H1 (cell line): ENCODE measurements around the gene TCEAL1. TPM values are rescaled to one million over a fixed set of nuclear protein-coding genes. Genes with fewer than 3 reads are reported as not detected.

ENCODE experiments used
- CTCF ChIA-PET: fragments of 300-600 bp; sonication (Branson Sonifier 250); formaldehyde crosslinking; loops from one replicate; lab custom pipeline; 2021; ENCODE audit not compliant: partially characterized antibody; lab: Charles Lee
- POLR2A ChIA-PET: fragments of 300-600 bp; sonication (Branson Sonifier 250); formaldehyde crosslinking; loops from one replicate; lab custom pipeline; 2021; ENCODE audit warnings: inconsistent platforms; ENCODE audit not compliant: partially characterized antibody; lab: Charles Lee
- DNase-seq, 2 experiments: peaks; one replicate each; pipeline versions ENCODE4 v3.0.0 to v3.0.0-alpha.2; 2010 to 2022; ENCODE audit warnings: low spot score in 2 of 2, low read depth in 1 of 2, mixed read lengths in 1 of 2
- FAIRE-seq: peaks from 2 replicates; lab custom pipeline; 2011; peaks lifted over from hg19 to GRCh38; lab: Jason Lieb, UNC
- H2AFZ ChIP-seq: 2 replicates; pipeline ENCODE4 v1.8.1; 2012; ENCODE audit warnings: low read length, inconsistent platforms
- H2AK5ac ChIP-seq: 2 replicates; pipeline ENCODE4 v1.6.1; 2013; ENCODE audit warnings: low read depth, low read length
- H2BK120ac ChIP-seq: replicated peaks from 2 replicates; pipeline ENCODE3; 2013; ENCODE audit warnings: low read depth, low read length, inconsistent platforms
- H2BK12ac ChIP-seq: 2 replicates; pipeline ENCODE4 v1.6.1; 2013; ENCODE audit warnings: low read depth, low read length
- H2BK15ac ChIP-seq: 2 replicates; pipeline ENCODE4 v1.6.1; 2013; ENCODE audit warnings: low read length
- H2BK20ac ChIP-seq: 2 replicates; pipeline ENCODE4 v1.6.1; 2013; ENCODE audit warnings: low read length
- H2BK5ac ChIP-seq: 2 replicates; pipeline ENCODE4 v1.6.1; 2013; ENCODE audit warnings: low read depth, low read length
- H3K14ac ChIP-seq: 2 replicates; pipeline ENCODE4 v1.6.1; 2013; ENCODE audit warnings: inconsistent platforms; ENCODE audit not compliant: insufficient read length
- H3K18ac ChIP-seq: 2 replicates; pipeline ENCODE4 v1.6.1; 2013; ENCODE audit warnings: low read length; ENCODE audit errors: extremely low read depth
- H3K23ac ChIP-seq: 2 replicates; pipeline ENCODE4 v1.6.1; 2013; ENCODE audit warnings: inconsistent platforms; ENCODE audit not compliant: insufficient read length
- H3K23me2 ChIP-seq: 2 replicates; pipeline ENCODE4 v1.6.1; 2013; ENCODE audit warnings: low read depth, low read length
- H3K27ac ChIP-seq: 2 replicates; pipeline ENCODE4 v1.6.1; 2011; ENCODE audit warnings: low read depth, low read length, inconsistent platforms
- H3K27me3 ChIP-seq, 4 experiments: replicated peaks in 1 of 4; 1 replicate in 1 of 4; 2 replicates in 3 of 4; pipeline versions ENCODE4 v1.6.1 to v1.8.1; 2011 to 2013; ENCODE audit warnings: low read length in 3 of 4, mild to moderate bottlenecking in 3 of 4, inconsistent platforms in 2 of 4, mixed read lengths in 2 of 4, moderate library complexity in 1 of 4; ENCODE audit not compliant: control insufficient read depth in 3 of 4, insufficient read depth in 3 of 4; ENCODE audit errors: extremely low read depth in 1 of 4
- H3K36me3 ChIP-seq, 4 experiments: 2 replicates each; pipeline versions ENCODE4 v1.6.1 to v1.8.1; 2011 to 2013; ENCODE audit warnings: mild to moderate bottlenecking in 4 of 4, low read length in 3 of 4, moderate library complexity in 2 of 4, control low read depth in 1 of 4, inconsistent platforms in 1 of 4; ENCODE audit not compliant: insufficient read depth in 4 of 4, control insufficient read depth in 2 of 4
- H3K4ac ChIP-seq: replicated peaks from 2 replicates; pipeline ENCODE3; 2013; ENCODE audit warnings: low read length, low read depth, mixed read lengths, inconsistent platforms; ENCODE audit not compliant: insufficient read length
- H3K4me1 ChIP-seq, 4 experiments: replicated peaks in 1 of 4; 1 replicate in 1 of 4; 2 replicates in 3 of 4; pipeline versions ENCODE4 v1.6.1 to v1.8.1; 2011 to 2013; ENCODE audit warnings: low read length in 3 of 4, inconsistent platforms in 2 of 4, mixed read lengths in 1 of 4; ENCODE audit not compliant: insufficient read depth in 4 of 4, control insufficient read depth in 3 of 4
- H3K4me2 ChIP-seq, 2 experiments: 2 replicates each; pipeline versions ENCODE4 v1.6.1 to v1.8.1; 2011 to 2013; ENCODE audit warnings: low read depth in 2 of 2, low read length in 2 of 2, control low read depth in 1 of 2, inconsistent platforms in 1 of 2, mild to moderate bottlenecking in 1 of 2; ENCODE audit not compliant: insufficient read depth in 1 of 2
- H3K4me3 ChIP-seq, 4 experiments: fragments of 200-600, 300-600 bp in 1 of 4; sonication (generic), shearing (Covaris generic), sonication (Bioruptor Twin) in 1 of 4; 2 replicates each; pipeline versions ENCODE4 v1.5.1 to v1.8.1; 2011 to 2016; ENCODE audit warnings: low read length in 4 of 4, low read depth in 3 of 4, control low read depth in 2 of 4, inconsistent platforms in 2 of 4, mild to moderate bottlenecking in 2 of 4, mixed read lengths in 1 of 4, moderate library complexity in 1 of 4; ENCODE audit not compliant: insufficient read depth in 2 of 4; ENCODE audit errors: extremely low read depth in 1 of 4
- H3K56ac ChIP-seq: replicated peaks from 2 replicates; pipeline ENCODE3; 2013; ENCODE audit warnings: low read depth, mild to moderate bottlenecking, mixed read lengths, low read length, inconsistent platforms; ENCODE audit not compliant: insufficient read length
- H3K79me1 ChIP-seq: 2 replicates; pipeline ENCODE4 v1.6.1; 2013; ENCODE audit warnings: low read depth, low read length, control low read depth
- H3K79me2 ChIP-seq, 2 experiments: 2 replicates each; pipeline versions ENCODE4 v1.6.1 to v1.8.1; 2012 to 2013; ENCODE audit warnings: low read length in 2 of 2, mild to moderate bottlenecking in 2 of 2, inconsistent platforms in 1 of 2; ENCODE audit not compliant: insufficient read depth in 2 of 2, control insufficient read depth in 1 of 2
- H3K9ac ChIP-seq, 4 experiments: replicated peaks in 1 of 4; 1 replicate in 1 of 4; 2 replicates in 3 of 4; pipeline versions ENCODE4 v1.6.1 to v1.8.1; 2011 to 2013; ENCODE audit warnings: low read depth in 3 of 4, low read length in 3 of 4, control low read depth in 2 of 4, mild to moderate bottlenecking in 2 of 4, moderate library complexity in 2 of 4, inconsistent platforms in 1 of 4; ENCODE audit errors: extremely low read depth in 1 of 4
- H3K9me3 ChIP-seq, 2 experiments: 2 replicates each; pipeline versions ENCODE4 v1.6.1 to v1.8.1; 2012 to 2013; ENCODE audit warnings: mild to moderate bottlenecking in 2 of 2, moderate library complexity in 2 of 2, control low read depth in 1 of 2, inconsistent platforms in 1 of 2, low read depth in 1 of 2, low read length in 1 of 2, mixed read lengths in 1 of 2; ENCODE audit not compliant: insufficient read depth in 2 of 2
- H4K20me1 ChIP-seq, 2 experiments: replicated peaks in 1 of 2; 2 replicates each; pipeline versions ENCODE3 to v1.8.1; 2011 to 2013; ENCODE audit warnings: inconsistent platforms in 2 of 2, low read length in 2 of 2, mild to moderate bottlenecking in 1 of 2; ENCODE audit not compliant: insufficient read depth in 2 of 2, control insufficient read depth in 1 of 2
- H4K5ac ChIP-seq: 2 replicates; pipeline ENCODE4 v1.6.1; 2013; ENCODE audit warnings: low read length, low read depth, mixed read lengths, inconsistent platforms; ENCODE audit not compliant: insufficient read length
- H4K8ac ChIP-seq: 2 replicates; pipeline ENCODE4 v1.8.0; 2013; ENCODE audit warnings: mild to moderate bottlenecking, moderate library complexity, low read length, inconsistent platforms; ENCODE audit not compliant: insufficient read depth; ENCODE audit errors: extremely low read depth
- H4K91ac ChIP-seq: replicated peaks from 2 replicates; pipeline ENCODE3; 2013; ENCODE audit warnings: low read length, mixed read lengths, inconsistent platforms; ENCODE audit not compliant: insufficient read length
- BACH1 ChIP-seq: IDR thresholded peaks from 2 replicates; pipeline ENCODE4 v1.6.1; 2012; ENCODE audit warnings: low read length, improper control_type of control experiment
- CHD2 ChIP-seq: IDR thresholded peaks from 2 replicates; pipeline ENCODE4 v1.6.1; 2012; ENCODE audit warnings: low read length, improper control_type of control experiment
- CTBP2 ChIP-seq: IDR thresholded peaks from 2 replicates; pipeline ENCODE4 v1.7.0; 2011; ENCODE audit warnings: borderline replicate concordance, mild to moderate bottlenecking, moderate library complexity, mixed read lengths, low read length; ENCODE audit not compliant: insufficient read depth, insufficient read length
- GABPA ChIP-seq: IDR thresholded peaks from 2 replicates; pipeline ENCODE4 v1.6.1; 2011; ENCODE audit warnings: mild to moderate bottlenecking, low read length, moderate library complexity, borderline replicate concordance; ENCODE audit not compliant: insufficient read depth
- HDAC6 ChIP-seq: IDR thresholded peaks from one replicate; pipeline ENCODE4 v1.7.1; 2012; ENCODE audit warnings: low read depth, mild to moderate bottlenecking, inconsistent platforms, low read length, moderate library complexity
- JUND ChIP-seq: IDR thresholded peaks from 2 replicates; pipeline ENCODE4 v1.6.1; 2011; ENCODE audit warnings: mild to moderate bottlenecking, improper control_type of control experiment, low read length
- NRF1 ChIP-seq: IDR thresholded peaks from 2 replicates; pipeline ENCODE4 v1.6.1; 2011; ENCODE audit warnings: mild to moderate bottlenecking, low read depth, low read length, improper control_type of control experiment
- SIN3A ChIP-seq, 2 experiments: IDR thresholded peaks in 1 of 2; conservative IDR thresholded peaks in 1 of 2; 2 replicates each; pipeline ENCODE4 v1.6.1; 2011 to 2012; ENCODE audit warnings: low read length in 2 of 2, improper control_type of control experiment in 1 of 2, low read depth in 1 of 2, mild to moderate bottlenecking in 1 of 2
- SP2 ChIP-seq: IDR thresholded peaks from 2 replicates; pipeline ENCODE4 v1.6.1; 2012; ENCODE audit warnings: mild to moderate bottlenecking, low read length, inconsistent platforms
- TAF7 ChIP-seq: optimal IDR thresholded peaks from 2 replicates; pipeline ENCODE3; 2011; ENCODE audit warnings: low read depth, mild to moderate bottlenecking, inconsistent platforms, low read length, moderate library complexity, borderline replicate concordance
- TCF12 ChIP-seq: IDR thresholded peaks from 2 replicates; pipeline ENCODE4 v1.6.1; 2011; ENCODE audit warnings: low read depth, mild to moderate bottlenecking, low read length
- WGBS, 2 experiments: shearing (Covaris generic) in 1 of 2; methylation state at CpG; one replicate each; pipeline versions ENCODE4 v1.1.6 to v1.1.7; 2013 to 2015; ENCODE audit warnings: low lambda C conversion rate in 2 of 2, mixed read lengths in 2 of 2, inconsistent platforms in 1 of 2, low coverage in 1 of 2, missing lambda C conversion rate in 1 of 2; ENCODE audit not compliant: insufficient replicate concordance in 2 of 2, insufficient coverage in 1 of 2, insufficient read length in 1 of 2; ENCODE audit errors: extremely low coverage in 1 of 2, missing lambda C conversion rate in 1 of 2; 5-methylcytosine and 5-hydroxymethylcytosine counted together
- polyA plus RNA-seq, 7 experiments: library from polyadenylated mRNA; depleted of rRNA in 3 of 7; stranded (reverse) in 5 of 7; unstranded in 2 of 7; fragments of >200 nt in 5 of 7; fragments of 200-250 nt in 2 of 7; gene quantifications; 1 replicate in 5 of 7; 2 replicates in 1 of 7; 4 replicates in 1 of 7; pipeline versions ENCODE4 v1.2.1 to v1.2.3, GENCODE V29; 2011 to 2013; ENCODE audit warnings: missing spikeins in 2 of 7, mixed read lengths in 2 of 7
- total RNA-seq: library from RNA; stranded (reverse); fragmentation: NEBNext Ultra II Directional; extraction: Animal tissue kit (Norgen Biotek cat#: 25700); gene quantifications from 2 replicates; pipeline ENCODE4 v1.2.1, GENCODE V29; 2021
- TF ChIP-seq, protein P1 (sequence below): IDR thresholded peaks from 2 replicates; pipeline ENCODE4 v1.6.1; 2011; ENCODE audit warnings: low read depth, mild to moderate bottlenecking, low read length; ENCODE audit not compliant: insufficient read depth
- TF ChIP-seq, protein P2 (sequence below): IDR thresholded peaks from 2 replicates; pipeline ENCODE4 v1.6.1; 2012; ENCODE audit warnings: low read length, inconsistent platforms

Gene TCEAL1
- total and polyA plus RNA-seq, 2 of the 8 experiments (the other 6 are each of a cell fraction or from before 2014, with no cell fraction given) = 3.9 to 4.1 TPM

DNA sequence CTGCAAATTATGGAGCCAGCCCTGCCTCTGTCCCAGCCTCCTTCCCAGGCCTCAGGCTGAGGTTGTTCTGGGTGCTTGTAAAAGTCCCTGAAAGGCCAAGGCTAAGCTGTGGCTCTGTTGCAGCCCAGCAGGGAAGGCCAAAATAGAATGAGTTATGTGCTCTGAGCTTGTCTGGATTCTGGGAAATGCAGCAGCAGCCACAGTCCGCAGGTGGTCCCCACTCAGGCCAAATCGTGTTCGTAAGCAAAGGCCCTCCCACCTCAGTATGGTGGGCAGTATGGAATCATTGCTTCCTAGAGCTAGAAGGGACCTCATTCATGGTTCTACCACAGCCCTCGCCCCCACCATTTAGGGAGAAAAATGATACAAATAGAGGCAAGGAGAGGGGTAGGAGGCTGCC lies 4.7 kb upstream of the TCEAL1 start:
- H3K23ac ChIP-seq = no peak overlapping the region
- ChIA-PET POLR2A (no interaction called here), CTCF (no interaction called here)
- WGBS, 2 experiments = 65% methylated on average over 4 of the region's 4 CpGs; no CpG with 5 or more reads in 1 of the 2 experiments
- no peak overlapping the region for H2BK20ac ChIP-seq
- no peak for FAIRE-seq
- H2BK15ac ChIP-seq = no peak overlapping the region
- no peak overlapping the region for H3K9ac ChIP-seq
- H4K8ac ChIP-seq = no peak overlapping the region
- no peak overlapping the region for H3K4me2 ChIP-seq
- no peak overlapping the region for H2BK12ac ChIP-seq
- H3K79me1 ChIP-seq = no peaks in the 10 kb centered on the region
- H4K5ac ChIP-seq = no peak overlapping the region
- no peak overlapping the region for H2AFZ ChIP-seq
- no peaks in the 10 kb centered on the region for H3K79me2 ChIP-seq
- H2BK120ac ChIP-seq = no peak overlapping the region
- no peaks in the 10 kb centered on the region for H3K36me3 ChIP-seq
- no peak overlapping the region for H3K56ac ChIP-seq
- H4K20me1 ChIP-seq = no peaks in the 10 kb centered on the region
- H3K23me2 ChIP-seq = 0 out of 2 replicates have a peak, but pooled peaks cover 3% of the 10 kb centered on the region
- no peak overlapping the region for H2BK5ac ChIP-seq
- no peak overlapping the region for H3K14ac ChIP-seq
- no peak overlapping the region for H2AK5ac ChIP-seq
- DNase-seq = no peak
- H3K9me3 ChIP-seq = no peaks in the 10 kb centered on the region
- no peak overlapping the region for H3K27ac ChIP-seq
- H3K27me3 ChIP-seq = no peaks in the 10 kb centered on the region
- H3K4ac ChIP-seq = no peak overlapping the region
- H4K91ac ChIP-seq = no peak overlapping the region
- no peaks in the 10 kb centered on the region for H3K4me1 ChIP-seq
- no peak overlapping the region for H3K18ac ChIP-seq
- no peak overlapping the region for H3K4me3 ChIP-seq
- TF ChIP-seq CHD2 = no peak
- TF ChIP-seq SIN3A (conservative IDR thresholded peaks at IDR 0.05 in 1 of 2, IDR thresholded peaks at IDR 0.05 in 1 of 2; ENCODE audit: low read depth in 1 of 2, low read length in 2 of 2) = no peak
- TF ChIP-seq, protein P1, sequence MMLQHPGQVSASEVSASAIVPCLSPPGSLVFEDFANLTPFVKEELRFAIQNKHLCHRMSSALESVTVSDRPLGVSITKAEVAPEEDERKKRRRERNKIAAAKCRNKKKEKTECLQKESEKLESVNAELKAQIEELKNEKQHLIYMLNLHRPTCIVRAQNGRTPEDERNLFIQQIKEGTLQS = no peak
- no peak for TF ChIP-seq CTBP2
- TF ChIP-seq GABPA = no peak
- no peak for TF ChIP-seq TCF12
- no peak for TF ChIP-seq HDAC6
- no peak for TF ChIP-seq BACH1
- TF ChIP-seq JUND = no peak
- TF ChIP-seq SP2 = no peak
- TF ChIP-seq TAF7 = no peak
- no peak for TF ChIP-seq NRF1
- TF ChIP-seq, protein P2, sequence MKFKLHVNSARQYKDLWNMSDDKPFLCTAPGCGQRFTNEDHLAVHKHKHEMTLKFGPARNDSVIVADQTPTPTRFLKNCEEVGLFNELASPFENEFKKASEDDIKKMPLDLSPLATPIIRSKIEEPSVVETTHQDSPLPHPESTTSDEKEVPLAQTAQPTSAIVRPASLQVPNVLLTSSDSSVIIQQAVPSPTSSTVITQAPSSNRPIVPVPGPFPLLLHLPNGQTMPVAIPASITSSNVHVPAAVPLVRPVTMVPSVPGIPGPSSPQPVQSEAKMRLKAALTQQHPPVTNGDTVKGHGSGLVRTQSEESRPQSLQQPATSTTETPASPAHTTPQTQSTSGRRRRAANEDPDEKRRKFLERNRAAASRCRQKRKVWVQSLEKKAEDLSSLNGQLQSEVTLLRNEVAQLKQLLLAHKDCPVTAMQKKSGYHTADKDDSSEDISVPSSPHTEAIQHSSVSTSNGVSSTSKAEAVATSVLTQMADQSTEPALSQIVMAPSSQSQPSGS = no peak
